ENCODE data around the gene FAM72A.
"Not testable (repeated sequence)": the region's sequence is repeated elsewhere in the genome, so short reads cannot be mapped to it uniquely, and the experiment has no call there.

DNA sequence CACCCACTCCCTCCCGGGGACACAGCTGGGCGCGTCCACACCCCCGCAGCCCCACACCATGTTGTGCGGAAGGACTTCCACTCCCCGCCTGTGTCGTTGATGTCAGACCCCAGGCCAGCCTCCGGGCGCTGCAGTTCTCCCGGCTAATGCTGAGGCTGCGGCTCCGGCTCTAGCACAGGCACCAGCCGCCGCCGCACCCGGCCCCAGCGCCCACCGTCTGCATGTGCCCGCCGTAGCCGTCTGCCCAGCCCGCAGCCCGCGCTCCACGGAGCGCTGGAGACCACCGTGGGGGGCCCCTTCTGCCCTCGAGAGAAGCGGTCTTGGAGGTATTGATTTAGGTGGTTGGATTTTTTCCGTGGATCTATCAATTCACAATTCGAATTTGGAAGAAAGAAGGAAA lies 2.9 kb upstream of the FAM72A start:
- not testable (repeated sequence) for TF ChIP-seq CTCF, EP300, POLR2A, POLR2AphosphoS5 (IDR thresholded peaks at IDR 0.05)
